GM19397 (cell line): Measurements from ENCODE around the gene IGSF3.

ENCODE experiments used
- ATAC-seq: cut with Tn5 transposase; IDR thresholded peaks from one replicate; pipeline ENCODE4 v1.9.1; 2021; ENCODE audit warnings: mild to moderate bottlenecking, moderate library complexity; ENCODE audit not compliant: unreplicated experiment

The IGSF3 gene

GRCh38 chr1:116561563-116561962, 106.0 kb downstream of the IGSF3 start:
- no peak for ATAC-seq

- ATAC-seq: no peak
Measured at GRCh38 chr1:116560704-116561490, 106.6 kb downstream of the IGSF3 start.

- peak; percentile 42 for ATAC-seq
Measured at GRCh38 chr1:116559304-116559761, 108.2 kb downstream of the IGSF3 start.

- no peak for ATAC-seq
Measured at GRCh38 chr1:116558571-116558970, 109.0 kb downstream of the IGSF3 start.

- peak; percentile 20 for ATAC-seq
Measured at GRCh38 chr1:116558140-116558549, 109.4 kb downstream of the IGSF3 start.

- no peak for ATAC-seq
Measured at GRCh38 chr1:116557323-116557878, 110.1 kb downstream of the IGSF3 start.

DNA sequence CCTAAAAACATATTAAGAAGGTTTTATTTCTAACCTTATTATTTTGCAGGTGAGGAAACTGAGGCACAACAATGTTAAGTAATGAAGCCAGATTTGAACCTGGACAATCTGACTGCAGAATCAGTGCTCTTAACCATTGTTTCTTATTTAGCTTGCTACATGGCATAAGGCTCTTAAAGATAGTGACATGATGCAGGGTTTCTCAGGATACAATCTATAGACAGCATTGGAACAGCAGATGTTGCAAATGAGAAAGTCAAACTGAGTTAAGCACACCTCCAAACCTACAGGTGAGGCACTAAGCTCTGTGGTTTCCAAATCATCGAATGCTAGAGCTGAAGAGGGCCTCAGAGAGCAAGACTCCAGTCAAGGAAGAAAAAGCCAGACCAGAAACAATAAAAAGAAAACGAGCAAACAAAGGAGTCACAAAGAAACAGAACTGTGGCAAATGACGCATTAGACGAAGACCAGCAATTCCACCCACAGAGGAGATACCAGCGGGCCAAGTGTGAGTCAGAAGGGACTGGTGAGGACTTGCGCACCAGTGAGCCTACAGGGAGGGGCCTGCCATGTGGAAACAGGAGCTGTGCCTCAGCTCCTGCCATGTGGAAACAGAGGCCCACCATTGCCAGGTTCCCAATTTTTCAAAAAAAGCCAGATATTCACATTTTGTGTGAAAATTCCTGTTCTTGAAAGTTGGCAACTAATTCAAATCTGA, 111.1 kb downstream of the IGSF3 start:
- peak; percentile 56 for ATAC-seq

GRCh38 chr1:116554924-116555323, 112.6 kb downstream of the IGSF3 start:
- no peak for ATAC-seq

- ATAC-seq: no peak
Measured at GRCh38 chr1:116553386-116554115, 114.0 kb downstream of the IGSF3 start.

DNA sequence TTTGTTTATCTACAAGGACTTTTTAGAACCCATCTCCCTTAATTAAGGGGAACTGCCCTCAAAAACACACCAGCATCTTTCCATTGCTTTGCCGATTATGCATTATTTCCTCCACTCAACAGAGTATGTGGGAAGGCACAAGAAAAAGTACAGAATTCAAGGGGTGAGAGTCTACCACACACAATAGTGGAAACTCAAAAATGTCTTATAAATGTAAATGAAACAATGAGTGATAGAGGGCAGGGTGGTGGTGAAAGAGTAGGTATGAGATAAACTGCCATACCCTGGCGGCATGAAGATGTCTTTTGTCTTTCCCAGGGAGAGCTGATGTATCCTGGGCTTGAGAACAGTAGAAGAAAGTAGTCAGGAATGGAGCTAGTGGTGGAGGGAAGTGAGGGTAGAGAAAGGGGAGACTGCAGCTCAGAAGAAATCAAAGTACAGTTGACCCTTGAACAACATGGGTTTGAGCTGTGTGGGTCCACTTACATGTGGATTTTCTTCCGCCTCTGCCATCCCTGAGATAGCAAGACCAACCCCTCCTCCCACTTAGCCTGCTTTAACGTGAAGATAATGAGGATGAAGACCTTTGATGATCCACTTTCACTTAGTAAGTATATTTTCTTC, 121.1 kb downstream of the IGSF3 start:
- no peak for ATAC-seq

DNA sequence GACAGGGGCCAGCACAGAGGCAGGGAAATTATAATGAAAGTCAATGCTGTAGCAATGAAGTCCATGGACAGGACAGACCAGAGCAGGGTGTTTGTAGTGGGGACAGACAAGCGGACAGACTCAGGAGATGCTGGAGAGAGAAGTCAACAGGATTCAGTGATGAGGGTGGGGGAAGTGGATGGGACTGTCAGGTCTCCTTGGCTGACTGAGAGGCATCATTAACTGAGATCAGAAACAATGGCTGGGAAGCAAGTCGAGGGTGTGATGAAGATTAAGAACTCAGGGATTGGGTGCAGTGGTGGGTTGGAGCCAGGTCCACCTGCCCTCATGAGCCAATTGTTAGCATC, 122.2 kb downstream of the IGSF3 start:
- ATAC-seq: no peak

- peak; percentile 56 for ATAC-seq
Measured at GRCh38 chr1:116544588-116545358, 122.8 kb downstream of the IGSF3 start.

- ATAC-seq: no peak
Measured at GRCh38 chr1:116540088-116540487, 127.4 kb downstream of the IGSF3 start.

DNA sequence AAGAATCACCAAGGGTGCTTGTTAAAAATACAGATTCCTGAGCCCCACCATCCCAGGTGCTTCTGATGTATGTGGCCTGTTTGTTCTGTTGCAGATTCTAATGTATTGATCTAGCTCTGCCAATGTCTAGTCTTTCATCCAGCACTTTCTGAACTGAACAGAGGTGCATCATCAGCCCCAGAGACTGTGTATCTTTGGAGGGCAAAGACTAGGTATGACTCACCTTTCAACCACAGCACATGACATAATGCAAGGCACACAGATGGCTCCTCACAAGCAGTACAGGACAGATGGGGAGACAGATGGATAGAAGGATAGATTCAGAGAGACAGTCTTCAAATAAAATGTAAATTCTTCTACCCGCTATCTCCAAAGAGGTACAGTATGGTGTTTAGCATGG, 129.0 kb downstream of the IGSF3 start:
- peak; percentile 76 for ATAC-seq

GRCh38 chr1:116537898-116538297, 129.6 kb downstream of the IGSF3 start:
- ATAC-seq: no peak

DNA sequence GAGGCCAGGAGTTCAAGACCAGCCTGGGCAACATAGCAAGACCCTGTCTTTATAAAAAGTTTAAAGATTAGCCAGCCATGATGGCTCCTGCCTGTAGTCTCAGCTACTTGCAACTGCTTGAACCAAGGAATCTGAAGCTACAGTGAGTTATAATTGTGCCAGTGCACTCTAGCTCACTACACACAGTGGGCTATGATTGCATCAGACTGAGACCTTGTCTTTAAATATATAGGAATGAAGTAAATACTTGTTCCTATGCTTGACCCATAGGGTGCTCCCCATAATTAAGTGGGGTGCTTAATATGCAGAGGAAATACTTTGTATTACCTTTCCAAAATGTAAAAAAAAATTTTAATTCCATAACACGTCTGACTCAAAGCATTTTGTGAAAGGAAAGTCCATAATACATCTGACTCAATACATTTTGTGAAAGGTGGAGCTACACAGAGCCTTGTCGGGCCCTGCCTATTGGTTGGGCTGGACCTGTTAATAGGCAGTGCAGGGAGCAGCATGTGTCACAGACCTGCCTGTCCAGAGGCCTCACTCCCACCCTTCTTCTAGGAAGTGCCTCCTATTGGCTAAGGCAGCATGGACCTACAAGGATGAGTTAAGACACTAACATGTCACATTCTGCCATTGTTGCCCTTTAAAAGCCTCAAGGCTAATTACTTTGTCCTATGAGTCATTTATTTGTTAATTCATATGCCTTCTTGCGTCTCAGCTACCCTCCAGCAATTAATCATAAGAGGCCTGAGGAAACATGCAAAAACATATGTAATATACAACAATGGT, 130.3 kb downstream of the IGSF3 start:
- ATAC-seq: no peak

DNA sequence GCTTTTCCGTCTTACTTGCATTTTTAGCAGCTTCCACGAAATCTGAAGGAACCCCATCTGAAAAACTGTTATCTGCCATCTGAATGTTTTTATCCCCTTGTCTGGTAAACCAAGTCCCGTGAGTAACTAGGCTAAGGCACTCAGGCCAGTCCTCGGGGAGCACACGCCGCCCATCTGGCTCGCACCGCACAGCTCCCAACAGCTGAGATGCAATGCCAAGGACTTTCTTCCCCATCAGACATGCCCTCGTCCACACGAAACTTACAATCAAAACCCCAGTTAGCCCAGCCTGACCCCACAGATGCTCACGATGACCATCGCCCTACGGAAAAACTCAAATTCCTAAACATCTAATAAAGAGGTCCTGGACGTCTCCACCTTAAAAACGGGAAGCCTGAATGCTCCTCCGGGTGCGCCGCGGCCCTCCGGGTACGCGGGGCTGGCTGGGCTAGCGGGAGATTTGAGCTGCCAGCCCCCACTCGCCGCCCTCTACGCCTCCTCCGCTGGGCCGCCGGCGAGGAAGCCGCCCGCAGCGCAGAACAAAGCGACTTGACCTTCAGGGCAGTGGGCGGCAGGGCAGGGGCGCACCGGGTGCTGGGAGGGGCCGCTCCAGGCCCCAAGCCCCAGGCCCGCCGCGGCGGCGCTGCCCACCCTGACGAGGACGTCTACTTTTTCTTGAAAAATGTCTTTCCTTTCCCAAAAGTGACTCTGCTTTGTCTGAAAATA, 133.4 kb downstream of the IGSF3 start:
- ATAC-seq: no peak

- ATAC-seq: no peak
Measured at GRCh38 chr1:116533429-116533820, 134.1 kb downstream of the IGSF3 start.
